Measurements from ENCODE around the gene RASGRP1.

The RASGRP1 gene

DNA sequence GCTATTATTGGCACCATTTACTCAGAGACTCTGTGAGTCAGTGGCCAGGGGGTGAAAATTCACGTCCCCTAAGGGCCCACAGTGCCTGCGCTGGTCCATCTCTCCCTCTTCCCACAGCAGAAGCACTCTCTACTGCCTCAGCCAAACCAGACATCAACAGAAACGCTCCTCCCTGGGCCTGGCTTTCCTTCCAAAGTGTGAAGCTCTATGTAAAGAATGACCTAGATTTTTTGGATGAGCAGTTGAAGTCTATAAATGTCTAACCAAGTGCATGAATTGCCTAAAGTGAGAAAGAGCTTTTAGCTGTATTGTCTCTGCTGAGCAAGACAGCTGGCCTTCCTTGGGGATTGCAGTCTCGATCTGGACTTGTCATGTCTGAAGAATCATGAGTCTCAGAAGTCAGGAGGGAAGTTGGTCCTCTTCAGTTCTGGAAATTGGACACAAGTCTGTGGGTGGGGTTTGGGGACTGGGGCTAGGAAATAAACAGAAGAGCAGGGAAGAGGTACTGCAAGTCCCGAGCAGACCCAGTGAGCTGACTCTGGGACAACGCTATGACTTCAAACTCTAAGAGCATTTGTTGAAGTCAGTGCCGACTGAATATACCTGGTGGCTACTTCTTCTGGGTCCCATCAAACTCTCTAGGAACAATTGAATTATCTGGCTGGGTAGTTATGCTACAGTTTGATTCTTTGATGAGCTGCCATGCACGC is 29.0 kb downstream of the RASGRP1 start:
- no peak for DNase-seq (ENCODE audit: low spot score)

DNA sequence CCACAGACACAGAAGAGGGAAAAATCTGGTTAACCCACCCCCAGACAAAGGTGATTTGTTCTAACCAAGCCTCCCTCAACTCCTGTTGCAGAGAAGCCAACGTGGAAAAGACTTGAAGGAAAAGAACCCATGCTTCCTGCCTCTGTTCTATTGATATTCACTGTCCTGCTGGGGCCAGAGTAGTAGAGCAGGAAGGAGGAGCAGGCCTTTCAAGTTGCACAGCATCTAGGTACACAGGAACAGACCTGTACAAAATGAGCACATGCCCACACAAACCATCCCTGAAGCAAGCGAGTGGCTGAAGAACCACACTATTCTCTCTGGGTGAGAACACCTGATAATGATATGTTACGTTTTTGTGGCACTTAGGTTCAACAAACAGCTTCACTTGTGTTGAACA is 29.9 kb downstream of the RASGRP1 start:
- DNase-seq (ENCODE audit: low spot score): no peak

DNA sequence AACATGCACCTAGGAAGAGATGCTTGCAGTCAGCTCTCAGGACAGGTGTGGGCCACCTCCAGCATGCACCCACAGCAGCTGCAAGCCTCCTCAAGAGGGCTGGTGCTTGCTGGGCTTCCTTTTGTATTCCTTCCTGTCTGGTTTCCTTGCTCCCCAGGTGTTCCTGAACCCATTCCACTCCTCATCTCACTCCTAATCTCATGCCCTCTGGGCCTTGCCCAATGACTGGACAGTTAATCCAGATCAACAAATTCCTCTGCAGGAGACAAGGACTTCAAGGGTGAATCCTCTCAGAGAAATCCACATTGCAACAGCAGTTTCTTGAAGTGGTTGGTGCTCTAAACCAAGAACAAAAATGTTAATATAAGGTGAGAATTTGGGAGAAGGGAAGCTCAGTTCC is 30.7 kb downstream of the RASGRP1 start:
- no peak for DNase-seq (ENCODE audit: low spot score)

DNA sequence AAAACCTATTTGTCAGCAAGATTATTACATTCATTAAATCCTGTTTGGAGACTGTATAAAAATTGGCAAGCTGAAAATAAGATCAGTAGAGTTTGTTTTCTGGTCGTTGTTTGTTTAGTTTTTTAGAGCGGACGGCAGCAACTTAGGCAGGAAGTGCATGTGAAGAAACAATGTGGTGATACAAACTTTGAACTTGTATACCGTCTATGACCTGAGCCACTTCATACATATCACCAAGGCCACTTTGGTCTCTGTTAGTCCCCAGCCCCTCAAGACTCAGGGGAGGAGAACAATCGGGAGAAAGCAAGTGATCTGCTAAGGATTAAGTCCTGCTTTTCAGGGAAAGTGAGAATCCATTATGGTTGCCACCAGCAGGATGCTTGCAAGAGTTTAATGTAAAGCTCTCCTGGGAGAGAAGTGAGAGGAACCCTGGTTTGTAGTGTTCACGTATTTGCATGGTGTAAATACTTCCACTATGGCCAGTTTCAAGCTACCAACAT is 31.1 kb downstream of the RASGRP1 start:
- no peak for DNase-seq (ENCODE audit: low spot score)

DNA sequence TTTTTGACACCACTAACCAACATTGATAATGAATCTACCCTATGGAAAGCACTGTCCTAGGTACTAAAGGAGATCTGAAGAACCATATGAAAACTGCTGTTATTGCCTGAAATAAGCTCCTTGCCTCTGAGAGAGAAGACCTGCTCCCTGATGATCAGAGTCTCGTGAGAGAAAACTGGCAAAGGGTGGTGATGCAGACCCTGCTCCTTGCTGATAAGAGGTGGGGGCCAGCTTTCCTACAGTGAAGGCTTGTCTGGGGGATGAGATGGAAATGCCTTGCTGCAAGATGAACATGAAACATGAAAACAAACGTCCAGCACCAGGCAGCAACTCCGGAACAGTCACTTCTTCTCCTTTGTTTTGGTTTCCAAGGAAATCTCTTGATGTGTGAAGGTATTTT is 31.9 kb downstream of the RASGRP1 start:
- DNase-seq (ENCODE audit: low spot score): no peak

DNA sequence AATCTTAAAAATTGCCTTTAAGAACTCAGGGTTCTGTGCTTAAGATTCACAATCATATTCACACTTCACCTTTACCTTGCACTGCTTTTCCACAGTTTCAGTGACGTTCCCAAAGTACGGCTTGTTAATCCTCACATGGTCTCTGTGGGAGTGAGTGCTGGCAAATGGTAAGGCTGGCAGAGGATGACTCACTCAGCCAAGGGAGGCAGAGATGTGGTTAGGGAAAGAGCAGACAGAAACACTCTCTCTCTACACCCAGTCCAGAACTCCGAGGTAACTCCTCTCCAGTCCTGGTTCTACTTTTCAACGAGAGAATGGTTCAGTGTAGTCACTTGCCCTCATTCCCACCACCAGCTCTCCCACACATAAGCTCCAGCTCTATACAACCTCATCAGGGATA is 33.1 kb downstream of the RASGRP1 start:
- no peak for DNase-seq (ENCODE audit: low spot score)

DNA sequence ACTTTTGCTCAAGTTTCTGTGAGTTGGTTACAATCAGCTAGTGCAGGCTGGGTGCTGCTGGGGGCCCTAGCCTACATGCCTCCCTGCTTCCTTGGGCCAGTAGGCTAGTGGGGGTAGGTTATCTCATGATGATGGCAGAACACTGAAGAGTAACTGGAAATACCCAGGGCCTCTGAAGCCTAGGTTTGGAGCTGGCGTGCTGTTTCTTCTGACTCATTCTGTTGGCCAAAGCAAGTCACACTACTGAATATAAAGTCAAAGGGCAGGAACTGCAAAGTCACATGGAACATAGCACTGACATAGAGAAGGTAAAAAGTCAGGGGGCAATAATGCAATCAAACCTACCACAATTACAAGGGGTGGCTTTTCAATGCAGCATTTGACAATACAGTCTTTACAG is 34.5 kb downstream of the RASGRP1 start:
- DNase-seq (ENCODE audit: low spot score): peak; percentile 46

DNA sequence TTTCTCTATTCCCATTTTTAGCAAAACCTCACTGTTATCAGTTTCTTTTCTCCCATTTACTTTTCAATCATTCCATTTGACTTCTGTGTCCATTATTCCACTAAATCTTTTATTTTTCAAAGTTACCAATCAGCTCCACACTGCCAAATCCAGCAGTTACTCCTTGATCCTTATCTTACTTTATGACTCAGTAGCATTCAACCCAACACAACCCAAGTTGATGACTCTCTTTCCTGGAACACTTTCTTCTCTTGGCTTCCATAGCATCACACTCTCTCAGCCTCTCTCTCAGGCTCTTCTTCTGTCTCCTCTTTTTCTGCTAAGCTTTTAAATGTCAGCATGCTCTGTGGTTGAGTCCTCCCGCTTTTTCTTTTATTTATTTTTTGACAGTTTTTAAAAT is 36.3 kb downstream of the RASGRP1 start:
- peak; percentile 28 for DNase-seq (ENCODE audit: low spot score)

DNA sequence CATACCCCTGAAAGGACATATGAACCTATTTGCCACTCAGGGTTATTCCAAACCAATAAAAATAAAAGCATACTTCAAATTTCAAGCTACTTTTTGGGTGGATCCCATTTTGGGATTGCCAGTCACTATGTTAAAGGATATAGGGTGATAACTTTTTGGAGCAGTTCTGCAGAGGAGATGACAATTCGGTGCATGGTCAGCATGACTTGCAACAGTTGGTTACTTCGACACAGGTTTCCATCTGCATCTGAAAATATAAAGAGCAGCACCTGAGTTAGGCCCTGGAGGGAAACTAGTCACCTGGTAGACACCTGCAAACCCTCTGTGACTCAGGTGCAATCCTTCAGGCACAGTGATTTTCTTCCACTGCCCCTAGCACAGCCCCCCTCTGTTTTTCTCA is 38.5 kb downstream of the RASGRP1 start:
- DNase-seq (ENCODE audit: low spot score): no peak

DNA sequence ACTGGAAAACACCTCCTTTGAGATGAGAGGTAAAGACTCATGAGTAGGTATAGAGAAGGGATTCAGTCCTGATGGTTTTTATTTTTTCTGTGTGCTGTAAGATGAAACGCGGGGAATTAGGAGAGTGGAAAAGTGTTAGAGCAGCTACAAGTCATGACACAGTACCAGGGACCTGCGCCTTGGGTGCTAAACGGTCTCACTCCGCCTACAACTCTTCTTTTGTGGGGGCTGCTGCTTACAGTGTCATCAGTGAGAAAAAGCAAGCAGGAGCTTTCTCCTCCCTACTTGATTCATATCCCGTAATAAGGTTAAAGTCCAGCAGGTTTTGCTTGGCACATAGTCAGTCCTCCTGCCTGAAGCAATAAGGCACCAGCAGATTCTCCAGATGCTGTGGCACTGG is 39.1 kb downstream of the RASGRP1 start:
- DNase-seq (ENCODE audit: low spot score): no peak

DNA sequence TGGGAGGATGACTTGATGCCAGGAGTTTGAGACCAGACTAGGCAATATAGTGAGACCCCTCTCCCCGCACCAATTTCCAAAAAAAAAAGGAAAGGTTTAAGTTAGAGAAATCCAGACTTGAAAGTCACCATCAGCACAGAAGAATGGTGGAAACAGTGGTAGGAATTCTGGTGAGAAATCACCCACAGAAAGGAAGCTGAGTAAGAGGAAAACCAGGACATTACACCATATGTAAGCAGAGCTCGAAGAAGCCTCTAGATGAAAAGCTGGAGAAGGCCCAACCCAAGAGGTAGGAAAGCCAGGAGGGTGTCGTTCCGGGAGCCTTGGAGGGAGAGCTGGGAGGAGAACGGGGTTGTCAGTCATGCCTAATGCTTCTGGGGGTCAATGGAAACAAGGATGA is 40.5 kb downstream of the RASGRP1 start:
- no peak for DNase-seq (ENCODE audit: low spot score)

DNA sequence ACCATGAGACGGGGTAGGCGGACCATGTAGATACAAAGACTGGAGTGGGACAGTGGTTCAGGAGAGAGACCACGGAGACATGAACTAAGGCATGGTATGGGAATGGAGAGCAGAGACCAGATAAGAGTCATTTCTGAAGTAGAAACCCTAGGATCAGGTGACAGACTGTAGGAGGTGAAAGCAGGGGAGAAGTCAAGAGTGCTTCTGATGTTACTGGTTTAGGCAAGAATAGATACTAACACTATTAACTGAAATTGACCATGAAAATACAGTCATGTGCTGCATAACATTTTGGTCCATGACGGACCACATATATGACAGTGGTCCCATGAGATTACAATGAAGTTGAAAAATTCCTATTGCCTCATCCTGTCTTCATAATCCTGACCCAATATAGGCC is 41.7 kb downstream of the RASGRP1 start:
- DNase-seq (ENCODE audit: low spot score): no peak

DNA sequence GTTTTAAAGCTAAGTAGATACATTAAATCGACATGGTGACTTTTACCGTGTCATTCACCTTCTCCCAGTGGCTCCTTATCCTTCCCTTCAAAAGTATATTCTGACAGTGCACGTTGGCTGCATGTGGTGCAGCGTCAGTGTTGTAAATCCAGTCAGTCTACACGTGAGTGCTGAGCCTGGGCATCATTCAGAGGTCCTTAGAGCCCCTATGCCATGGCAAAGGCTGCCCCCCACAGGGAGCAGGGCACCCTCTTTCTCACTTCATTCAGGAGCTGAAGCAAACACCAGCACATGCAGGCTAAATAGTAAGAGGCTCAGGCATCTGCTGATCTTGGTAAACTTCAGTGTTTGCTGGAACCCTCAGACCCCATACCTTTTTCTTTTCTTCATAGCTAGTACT is 43.3 kb downstream of the RASGRP1 start:
- no peak for DNase-seq (ENCODE audit: low spot score)

DNA sequence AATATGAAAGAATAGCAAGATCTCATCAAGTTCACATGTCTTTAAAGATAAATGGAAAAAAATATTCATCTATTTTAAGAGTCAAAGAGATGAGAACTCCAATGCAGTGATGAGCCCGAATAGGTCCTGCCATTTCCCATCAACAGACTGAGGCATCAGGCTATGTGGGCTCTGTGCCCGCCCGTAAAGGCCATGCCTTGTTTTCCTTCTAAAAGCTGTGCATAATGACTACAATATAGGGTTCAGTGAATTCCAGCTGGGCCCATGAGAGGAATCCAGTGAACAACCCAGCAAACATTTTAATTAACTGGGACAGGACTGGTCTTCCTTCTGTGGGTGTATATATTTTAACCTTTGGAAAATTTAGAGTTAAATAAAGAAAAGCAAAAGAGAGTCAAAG is 44.6 kb downstream of the RASGRP1 start:
- DNase-seq (ENCODE audit: low spot score): no peak

DNA sequence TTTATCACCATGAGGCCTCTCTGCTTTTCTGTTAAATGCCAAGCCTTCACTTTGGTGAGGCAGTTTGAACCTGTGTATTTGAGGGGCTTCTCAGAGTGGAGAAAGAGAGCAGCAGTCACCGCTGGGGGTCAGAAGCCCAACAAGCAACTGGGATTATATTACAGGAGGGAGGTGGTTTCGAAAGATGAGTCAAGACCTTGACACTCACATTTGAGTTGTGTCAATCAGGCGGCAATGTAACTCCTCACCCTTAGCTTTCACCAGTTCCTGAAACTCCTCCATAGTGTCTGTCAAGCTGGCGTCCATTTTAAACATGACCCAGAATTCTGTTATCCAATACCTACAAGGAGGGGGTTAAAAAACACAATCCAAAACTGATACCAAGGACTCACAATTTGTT is 46.5 kb downstream of the RASGRP1 start:
- no peak for DNase-seq (ENCODE audit: low spot score)

DNA sequence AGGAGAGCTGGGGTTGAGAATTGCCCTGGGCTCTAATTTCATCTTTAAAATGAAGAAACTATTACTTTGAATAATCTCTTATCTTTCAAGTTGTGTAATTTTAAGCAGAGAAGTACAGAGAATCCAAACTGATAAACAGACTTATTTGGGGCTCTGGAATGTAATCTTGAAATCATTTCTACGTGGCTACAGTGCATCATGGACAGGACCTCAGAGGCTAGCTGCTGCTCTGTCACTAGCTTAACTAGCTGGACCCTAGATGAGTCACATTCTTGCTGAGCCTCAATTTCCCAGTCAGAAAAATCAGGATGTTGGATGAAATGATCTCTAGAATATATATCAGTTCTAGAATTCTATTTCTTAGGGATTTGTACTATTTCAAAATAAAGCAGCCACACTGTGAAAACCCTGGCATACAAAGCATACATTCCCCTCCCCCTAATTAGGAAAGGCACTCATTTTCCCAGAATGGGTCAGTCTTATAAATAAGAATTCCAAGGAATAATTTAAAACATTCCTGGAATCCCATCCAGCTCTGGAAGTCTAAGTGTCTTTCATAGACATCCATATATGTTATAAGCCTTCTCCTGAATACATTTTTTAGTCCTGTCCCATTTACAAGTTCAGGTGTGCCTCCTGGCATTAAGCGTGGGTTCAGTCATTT is 47.2 kb downstream of the RASGRP1 start:
- DNase-seq (ENCODE audit: low spot score): no peak

DNA sequence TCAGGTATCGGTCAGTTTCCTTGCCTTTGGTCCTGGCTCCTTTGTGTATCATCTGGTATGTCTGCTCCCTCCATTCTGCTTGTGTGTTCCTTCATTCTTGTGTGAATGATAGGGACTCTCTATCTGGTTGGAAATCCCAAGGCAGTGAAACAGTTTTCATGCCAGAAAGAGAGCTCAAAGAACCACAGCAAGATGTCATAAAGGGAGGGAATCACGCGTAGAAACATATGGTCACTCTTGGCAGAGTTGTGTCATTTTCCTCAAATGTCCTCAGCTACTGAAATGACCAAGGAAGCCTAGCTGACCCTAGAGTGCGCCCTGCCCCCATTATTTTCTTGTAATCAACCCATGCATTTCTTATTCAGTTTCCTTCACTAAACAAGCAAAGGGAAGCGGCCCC is 48.0 kb downstream of the RASGRP1 start:
- DNase-seq (ENCODE audit: low spot score): no peak

DNA sequence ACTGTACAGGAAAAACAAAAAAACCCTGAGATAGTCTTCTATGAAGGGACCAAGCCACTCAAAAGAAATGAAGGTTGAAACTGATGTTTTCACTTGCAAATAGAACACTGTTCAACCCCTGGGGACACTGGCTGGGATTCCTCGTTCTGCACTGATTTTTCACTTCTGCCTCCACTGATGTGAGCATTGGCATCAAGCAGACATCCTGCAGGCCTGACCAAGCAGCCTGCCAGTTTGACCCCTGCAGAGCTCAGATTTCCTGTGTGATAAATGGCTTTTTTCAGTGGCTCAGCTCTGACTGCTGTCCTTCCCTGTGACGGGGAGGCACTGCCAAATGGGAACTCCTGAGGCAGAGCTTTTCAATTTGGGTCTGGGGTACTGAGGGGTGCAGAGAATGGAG is 50.0 kb downstream of the RASGRP1 start:
- DNase-seq (ENCODE audit: low spot score): no peak

DNA sequence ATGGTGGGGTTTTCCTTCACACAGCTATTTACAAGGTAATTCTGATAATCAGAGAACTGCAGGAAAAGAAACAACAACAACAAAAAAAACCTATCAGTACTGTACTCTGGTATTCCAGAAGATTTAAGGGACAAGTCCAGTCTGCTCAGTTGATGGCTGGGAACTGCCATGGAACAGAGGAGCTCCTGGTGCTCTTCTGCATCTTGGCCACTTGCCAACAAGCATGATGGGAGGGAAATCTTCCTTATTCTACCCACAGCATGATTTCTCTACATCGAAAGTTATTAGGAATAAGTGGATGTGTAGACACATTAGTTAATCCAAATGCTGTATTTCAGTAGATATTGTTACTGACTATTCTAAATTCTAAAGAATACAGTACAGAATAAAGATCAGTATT is 51.7 kb downstream of the RASGRP1 start:
- no peak for DNase-seq (ENCODE audit: low spot score)

DNA sequence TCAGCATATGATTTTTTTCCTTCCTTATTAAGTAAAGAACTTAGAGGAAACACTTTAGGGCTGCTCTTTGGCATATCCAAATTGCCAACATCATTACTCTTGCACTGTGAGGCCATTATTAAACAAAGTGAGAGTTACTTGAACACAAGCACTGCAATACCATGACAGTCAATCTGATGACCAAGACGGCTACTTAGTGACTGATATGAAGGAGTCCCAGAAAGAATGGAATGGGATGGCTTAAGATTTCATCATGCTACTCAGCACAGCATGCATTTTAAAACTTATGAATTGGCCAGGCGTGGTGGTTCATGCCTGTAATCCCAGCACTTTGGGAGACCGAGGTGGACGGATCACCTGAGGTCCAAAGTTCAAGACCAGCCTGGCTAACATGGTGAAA is 55.5 kb downstream of the RASGRP1 start:
- no peak for DNase-seq (ENCODE audit: low spot score)

DNA sequence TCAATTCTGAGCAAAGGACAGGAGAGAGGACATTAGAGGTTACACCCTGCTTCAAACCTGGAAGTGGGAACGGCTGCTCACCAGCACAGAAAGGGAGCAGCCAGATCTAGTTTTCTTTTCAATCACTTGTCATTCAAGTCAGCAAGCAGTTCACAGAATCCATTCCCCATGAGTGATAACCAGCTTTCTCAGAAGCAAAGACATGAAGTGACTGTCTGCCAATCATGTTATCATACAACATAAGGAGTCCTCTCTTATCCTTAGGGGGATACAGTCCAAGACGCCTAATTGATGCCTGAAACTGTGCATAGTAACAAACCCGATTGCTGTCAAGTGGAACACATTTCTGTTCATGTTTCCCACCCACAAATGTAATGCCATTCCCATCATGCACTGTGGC is 56.0 kb downstream of the RASGRP1 start:
- DNase-seq (ENCODE audit: low spot score): peak; percentile 20

DNA sequence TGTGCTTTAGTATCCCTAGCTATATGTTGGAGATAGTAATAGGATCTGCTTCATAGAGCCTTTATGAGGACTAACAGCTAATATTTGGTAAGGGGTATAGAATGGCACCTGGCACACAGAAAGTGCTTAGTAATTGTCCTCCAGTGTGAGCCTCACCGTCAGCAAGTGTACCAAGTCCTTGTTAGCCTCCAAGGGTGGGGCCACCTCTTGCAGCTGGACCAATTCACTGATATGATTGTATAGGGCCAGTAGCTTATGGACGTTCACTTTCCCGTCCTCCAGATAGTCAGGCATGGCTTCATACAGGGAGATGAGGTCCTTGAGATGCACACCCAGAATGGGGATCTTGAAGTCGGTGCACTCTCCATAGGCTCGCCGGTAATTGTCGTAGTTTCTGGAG is 57.0 kb downstream of the RASGRP1 start:
- no peak for DNase-seq (ENCODE audit: low spot score)

DNA sequence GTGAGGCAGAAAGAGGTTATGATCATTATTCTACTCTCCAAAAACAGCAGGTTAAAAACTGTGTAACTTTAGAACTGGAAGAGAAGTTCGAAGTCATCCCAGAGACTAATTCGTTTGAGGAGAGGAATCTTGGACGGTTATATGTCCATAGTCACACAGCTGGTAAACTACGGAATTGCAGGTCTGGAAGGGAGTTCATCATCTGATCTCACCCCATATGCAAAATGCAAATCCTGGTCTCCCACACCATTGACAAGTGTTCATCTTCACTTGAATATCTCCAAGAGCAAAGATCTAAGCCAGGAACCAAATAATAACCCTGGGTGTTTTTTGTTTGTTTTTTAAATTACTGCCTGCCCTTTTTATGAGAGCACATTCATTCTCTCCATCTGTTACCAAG is 57.6 kb downstream of the RASGRP1 start:
- no peak for DNase-seq (ENCODE audit: low spot score)

Data from CD4-positive, alpha-beta T cell treated with Interleukin-15 for 4 hours (primary cell).